HS-5 (cell line): ENCODE data around the gene RTP2.

Source experiments
- DNase-seq: peaks from one replicate; pipeline ENCODE4 v3.0.0-alpha.2; 2012; ENCODE audit warnings: low read depth

The RTP2 gene

DNA sequence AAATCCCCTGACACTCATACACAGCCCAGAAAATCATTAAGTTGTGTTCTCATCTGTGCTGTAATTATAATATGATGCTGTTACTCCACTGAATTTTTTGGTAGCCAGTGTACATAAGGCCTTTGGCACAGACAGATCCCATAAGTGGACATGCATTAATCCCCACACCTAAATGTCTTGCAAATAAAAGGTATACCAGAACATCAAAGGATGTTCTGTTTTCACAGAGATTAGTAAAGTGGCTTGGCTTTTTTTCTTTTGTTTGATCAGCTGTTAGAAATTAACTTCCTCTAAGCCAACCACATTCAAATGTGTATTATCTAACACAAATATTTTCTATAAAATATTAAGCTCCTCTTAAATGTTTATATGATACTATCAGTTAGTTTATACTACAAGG lies 34.8 kb downstream of the RTP2 start:
- DNase-seq = no peak

DNA sequence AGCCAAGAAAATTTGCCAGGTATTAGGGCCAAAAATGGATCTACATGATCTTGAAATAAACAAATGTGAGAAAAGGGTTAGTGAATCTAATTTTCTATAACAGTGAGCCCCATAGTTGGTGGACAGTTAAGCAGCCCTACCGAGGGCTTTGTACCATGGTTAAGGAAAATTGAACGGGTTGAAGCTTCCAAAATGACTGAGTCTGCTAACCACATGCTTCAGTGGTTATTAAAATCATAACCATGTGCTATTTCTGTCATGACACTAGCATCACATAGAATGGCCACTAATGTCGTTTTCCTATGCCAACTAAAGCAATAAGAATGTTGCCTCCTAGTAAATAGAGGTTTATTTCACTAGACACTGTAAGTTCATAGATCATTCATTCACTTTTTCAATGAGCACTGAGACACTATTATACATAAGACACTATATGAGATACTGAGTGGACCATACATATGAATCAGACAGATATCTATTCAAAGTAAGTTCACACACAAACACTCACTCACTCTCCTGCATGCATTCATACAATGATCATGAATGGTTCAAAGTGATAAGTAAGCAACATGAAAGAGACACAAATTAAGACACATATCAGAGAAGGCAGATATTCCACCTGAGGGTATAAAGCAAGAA lies 36.5 kb downstream of the RTP2 start:
- no peak for DNase-seq

DNA sequence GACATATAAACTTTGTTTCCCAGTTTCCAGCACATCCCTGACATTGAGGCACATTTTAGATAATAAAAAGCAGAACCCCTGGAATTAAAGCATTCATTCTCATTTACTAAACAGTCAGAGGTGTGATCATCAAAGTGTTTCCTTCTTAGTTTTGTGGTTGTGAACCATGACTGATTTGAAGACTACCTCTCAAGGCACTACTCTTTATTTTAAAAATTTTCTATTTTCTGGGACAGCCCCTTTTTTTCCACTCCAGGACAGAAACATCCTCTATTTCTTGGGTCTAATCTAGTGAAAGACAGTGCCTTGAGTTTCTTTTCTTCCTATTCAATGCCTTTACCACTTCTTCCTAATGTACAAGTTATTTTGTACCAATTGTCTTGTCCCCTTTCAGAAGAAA lies 37.3 kb downstream of the RTP2 start:
- DNase-seq = no peak

DNA sequence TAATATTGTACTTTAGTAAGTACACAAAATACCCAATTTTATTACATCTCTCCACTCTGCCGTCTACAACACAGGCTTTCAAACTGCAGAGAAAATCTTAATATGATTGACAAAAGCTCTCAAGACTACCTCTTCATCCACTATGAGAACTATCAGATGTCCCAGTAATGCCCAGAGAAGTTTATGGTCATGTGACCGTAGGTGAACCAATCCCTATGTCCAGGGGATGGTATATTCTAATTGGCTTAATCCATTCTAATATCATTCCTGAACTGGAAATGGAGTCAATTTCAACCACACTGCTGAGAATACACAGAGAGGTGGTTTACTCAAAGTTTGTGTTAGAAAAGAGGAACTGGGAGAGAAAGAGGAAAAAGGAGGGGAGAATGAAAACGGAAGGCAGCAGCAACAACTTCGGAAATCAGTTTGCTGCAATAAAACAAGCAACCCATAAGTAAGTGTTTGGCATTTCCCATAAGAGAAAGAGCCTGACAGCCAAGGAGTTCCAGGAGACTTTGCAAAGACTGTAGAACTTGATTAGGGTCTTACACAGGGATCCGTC lies 39.4 kb downstream of the RTP2 start:
- DNase-seq = no peak

DNA sequence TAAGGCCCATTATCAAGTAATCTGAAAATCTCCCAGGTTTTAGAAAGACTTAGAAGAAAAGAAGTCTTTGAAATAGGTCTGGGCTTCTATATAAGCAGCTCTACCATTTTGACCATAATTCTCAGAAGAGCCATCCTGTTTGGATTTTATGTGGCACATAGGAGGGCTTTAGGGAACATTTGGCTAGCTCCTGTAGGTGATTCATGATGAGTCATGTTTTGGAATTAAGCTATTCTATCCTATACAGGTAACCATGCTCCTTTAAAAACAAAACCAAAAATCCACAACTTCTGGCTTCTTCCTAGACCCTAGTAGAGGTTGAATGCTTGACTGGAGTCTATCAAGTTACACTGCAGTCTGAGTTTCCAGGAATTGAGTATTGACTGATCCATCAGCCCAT lies 41.1 kb downstream of the RTP2 start:
- DNase-seq = no peak

DNA sequence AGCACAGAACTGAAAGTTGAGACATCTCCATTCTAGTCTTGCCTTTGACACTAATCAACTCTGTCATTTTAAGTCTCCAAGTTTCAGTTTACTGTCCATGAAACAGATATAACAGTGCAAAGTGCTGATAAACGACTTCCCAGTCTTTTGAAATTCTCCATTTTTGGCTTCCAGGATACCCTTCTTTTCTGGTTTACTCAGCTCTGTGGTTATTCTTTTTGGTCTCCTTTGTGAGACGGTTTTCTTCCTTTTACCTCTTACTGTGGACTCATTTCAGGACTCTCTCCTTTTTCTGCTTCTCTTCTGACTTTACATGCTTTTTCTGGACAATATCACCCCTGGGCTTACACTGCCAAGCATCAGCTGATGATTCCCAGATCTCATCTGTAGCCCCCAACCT lies 51.1 kb downstream of the RTP2 start:
- DNase-seq = no peak
